GM12892 (cell line): ENCODE measurements around the gene C16orf90. TPM values are rescaled to one million over a fixed set of nuclear protein-coding genes. Genes with fewer than 3 reads are reported as not detected.
"Not testable (repeated sequence)": the region's sequence is repeated elsewhere in the genome, so short reads cannot be mapped to it uniquely, and the experiment has no call there.

Experiments used
- DNase-seq: peaks from one replicate; pipeline ENCODE4 v3.0.0; 2011; ENCODE audit not compliant: insufficient read length
- FAIRE-seq: peaks from 2 replicates; lab custom pipeline; 2011; peaks lifted over from hg19 to GRCh38; lab: Jason Lieb, UNC
- POLR2A ChIP-seq: IDR thresholded peaks from 2 replicates; pipeline ENCODE4 v1.6.1; 2011; ENCODE audit warnings: low read depth, low read length, control low read depth
- POLR2AphosphoS5 ChIP-seq: IDR thresholded peaks from 2 replicates; pipeline ENCODE4 v1.6.1; 2011; ENCODE audit warnings: low read depth, low read length, control low read depth
- TAF1 ChIP-seq: IDR thresholded peaks from 2 replicates; pipeline ENCODE4 v1.6.1; 2011; ENCODE audit warnings: low read depth, mild to moderate bottlenecking, control low read depth, low read length, borderline replicate concordance
- polyA plus RNA-seq: library from polyadenylated mRNA; unstranded; fragments of >200 nt; gene quantifications from one replicate; pipeline ENCODE4 v1.2.1, GENCODE V29; 2012; ENCODE audit warnings: missing spikeins, inconsistent platforms; ENCODE audit not compliant: missing spikeins

C16orf90 gene
- not detected for polyA plus RNA-seq

- TF ChIP-seq POLR2AphosphoS5 (no peak), TAF1 (no peak), POLR2A (no peak)
- FAIRE-seq, result no peak
These were observed at the start of gene C16orf90 for GRCh38 chr16:3495176-3495575. C16orf90 (minus strand) TSS chr16:3495489; CDS start chr16:3495421, 68 bp downstream.

GRCh38 chr16:3542601-3543373, 47.5 kb upstream of the C16orf90 start:
- FAIRE-seq (no peak), DNase-seq (no peak)
- TF ChIP-seq POLR2A (no peak), TAF1 (no peak), POLR2AphosphoS5 (no peak)

More at GRCh38 chr16:3495176-3495575, at the start of gene C16orf90:
- no peak for DNase-seq

- FAIRE-seq, result no peak
- no peak for TF ChIP-seq TAF1
- no peak for TF ChIP-seq POLR2AphosphoS5
These were observed 46.4 kb upstream of the C16orf90 start for GRCh38 chr16:3541527-3542155.

GRCh38 chr16:3538222-3538621, 42.9 kb upstream of the C16orf90 start:
- FAIRE-seq (no peak), DNase-seq (no peak)
- TF ChIP-seq TAF1, result no peak
- no peak for TF ChIP-seq POLR2AphosphoS5
- TF ChIP-seq POLR2A, result no peak

More at GRCh38 chr16:3541527-3542155, 46.4 kb upstream of the C16orf90 start:
- no peak for DNase-seq

- FAIRE-seq, result no peak
- no peak for TF ChIP-seq POLR2AphosphoS5
- TF ChIP-seq TAF1, result no peak
- TF ChIP-seq POLR2A, result no peak
- DNase-seq, result no peak
These were observed 41.6 kb upstream of the C16orf90 start for GRCh38 chr16:3536851-3537250.

GRCh38 chr16:3536271-3536731, 41.0 kb upstream of the C16orf90 start:
- no peak for FAIRE-seq
- TF ChIP-seq POLR2AphosphoS5 (no peak), TAF1 (no peak), POLR2A (no peak)

GRCh38 chr16:3534126-3534525, 38.8 kb upstream of the C16orf90 start:
- no peak for TF ChIP-seq POLR2AphosphoS5
- TF ChIP-seq POLR2A, result no peak
- TF ChIP-seq TAF1, result no peak
- FAIRE-seq, result no peak

More at GRCh38 chr16:3536271-3536731, 41.0 kb upstream of the C16orf90 start:
- DNase-seq, result no peak

GRCh38 chr16:3532741-3533140, 37.5 kb upstream of the C16orf90 start:
- no peak for FAIRE-seq
- no peak for TF ChIP-seq POLR2A
- no peak for TF ChIP-seq POLR2AphosphoS5
- TF ChIP-seq TAF1, result no peak

More at GRCh38 chr16:3534126-3534525, 38.8 kb upstream of the C16orf90 start:
- no peak for DNase-seq

GRCh38 chr16:3530371-3530914, 35.2 kb upstream of the C16orf90 start:
- DNase-seq (no peak), FAIRE-seq (no peak)
- no peak for TF ChIP-seq POLR2A
- no peak for TF ChIP-seq TAF1
- TF ChIP-seq POLR2AphosphoS5, result no peak

More at GRCh38 chr16:3532741-3533140, 37.5 kb upstream of the C16orf90 start:
- DNase-seq, result no peak

GRCh38 chr16:3529175-3529574, 33.9 kb upstream of the C16orf90 start:
- no peak for TF ChIP-seq POLR2AphosphoS5
- no peak for TF ChIP-seq POLR2A
- no peak for TF ChIP-seq TAF1
- DNase-seq (no peak), FAIRE-seq (peak; percentile 65)

- FAIRE-seq, result no peak
- TF ChIP-seq POLR2AphosphoS5 (no peak), TAF1 (no peak), POLR2A (no peak)
- DNase-seq, result no peak
These were observed 33.1 kb upstream of the C16orf90 start for GRCh38 chr16:3528406-3528805.

GRCh38 chr16:3527216-3527829, 32.0 kb upstream of the C16orf90 start:
- peak; percentile 57 for FAIRE-seq
- DNase-seq, result not testable (repeated sequence)
